Skin of body (tissue), 2 donors: Measurements from ENCODE around the gene SLAMF9. TPM values are rescaled to one million over a fixed set of nuclear protein-coding genes. Genes with fewer than 3 reads are reported as not detected.
"Not testable (repeated sequence)": the region's sequence is repeated elsewhere in the genome, so short reads cannot be mapped to it uniquely, and the experiment has no call there.

Experiments
- DNase-seq: peaks from one replicate; lab custom pipeline; 2025; lab: John Stamatoyannopoulos, UW
- total RNA-seq: library from RNA; depleted of rRNA; stranded (reverse); fragments of >200 nt; gene quantifications from one replicate; pipeline ENCODE4 v1.2.3, GENCODE V29; 2014

The SLAMF9 gene
- total RNA-seq, 1 donor from 2014 or later: not detected

GRCh38 chr1:159921700-159922504, 32.1 kb downstream of the SLAMF9 start:
- no peak for DNase-seq

DNA sequence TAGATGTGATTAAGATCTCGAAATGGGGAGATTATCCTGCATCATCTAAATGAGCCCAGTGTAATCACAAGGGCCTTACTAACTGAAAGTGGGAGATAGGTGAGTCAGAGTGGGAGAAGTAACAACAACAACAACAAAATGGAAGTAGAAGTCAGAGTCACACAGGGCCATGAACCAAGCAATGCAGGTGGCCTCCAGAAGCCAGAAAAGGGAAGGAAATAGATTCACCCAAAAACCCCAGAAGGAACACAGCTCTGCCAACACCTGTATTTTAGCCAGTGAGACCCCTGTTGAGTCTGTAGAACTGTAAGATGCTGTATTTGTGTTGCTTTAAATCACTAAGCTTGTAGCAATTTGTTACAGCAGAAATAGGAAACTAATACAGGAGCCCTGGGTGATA, 32.8 kb downstream of the SLAMF9 start:
- DNase-seq: no peak

DNA sequence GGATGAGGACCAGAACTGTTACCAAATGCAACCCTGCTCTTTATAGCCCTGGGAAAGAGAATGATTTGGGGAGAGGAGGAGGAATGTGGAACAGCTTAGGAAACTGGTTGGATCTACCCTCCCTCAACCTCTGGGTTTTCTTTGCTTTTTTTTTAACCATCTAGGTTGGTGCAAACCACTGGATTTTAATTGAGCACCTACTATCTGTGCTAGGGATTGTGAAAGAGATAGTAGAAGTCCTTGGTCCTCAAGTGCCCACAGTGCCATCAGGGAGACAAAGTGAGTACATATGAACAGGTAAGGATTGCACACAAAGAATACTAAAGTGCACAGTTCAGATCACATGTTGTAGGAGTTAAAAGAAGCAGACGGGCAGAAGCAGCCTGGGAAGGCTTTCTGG, 33.4 kb downstream of the SLAMF9 start:
- no peak for DNase-seq

DNA sequence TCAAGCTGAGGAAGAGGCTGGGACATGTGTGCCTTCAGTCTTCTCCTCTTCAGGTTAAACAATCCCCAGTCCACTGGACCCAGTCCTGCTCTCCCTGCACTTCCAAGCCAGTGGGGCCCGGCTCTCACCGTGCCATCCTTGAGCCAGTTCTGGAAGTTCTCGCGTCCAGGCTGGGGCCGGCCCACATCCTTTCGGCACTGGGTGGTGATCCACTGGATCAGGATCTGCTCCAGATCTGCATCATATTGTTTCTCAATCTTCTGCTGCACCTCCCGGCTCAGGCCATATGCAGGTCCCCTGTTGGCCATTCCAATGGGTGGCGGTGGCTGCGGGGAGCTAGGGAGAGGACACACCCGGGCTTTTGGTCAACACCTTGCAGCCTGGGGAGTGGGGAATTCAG, 33.8 kb downstream of the SLAMF9 start:
- no peak for DNase-seq

- no peak for DNase-seq
Measured at GRCh38 chr1:159919236-159919865, 34.7 kb downstream of the SLAMF9 start.

DNA sequence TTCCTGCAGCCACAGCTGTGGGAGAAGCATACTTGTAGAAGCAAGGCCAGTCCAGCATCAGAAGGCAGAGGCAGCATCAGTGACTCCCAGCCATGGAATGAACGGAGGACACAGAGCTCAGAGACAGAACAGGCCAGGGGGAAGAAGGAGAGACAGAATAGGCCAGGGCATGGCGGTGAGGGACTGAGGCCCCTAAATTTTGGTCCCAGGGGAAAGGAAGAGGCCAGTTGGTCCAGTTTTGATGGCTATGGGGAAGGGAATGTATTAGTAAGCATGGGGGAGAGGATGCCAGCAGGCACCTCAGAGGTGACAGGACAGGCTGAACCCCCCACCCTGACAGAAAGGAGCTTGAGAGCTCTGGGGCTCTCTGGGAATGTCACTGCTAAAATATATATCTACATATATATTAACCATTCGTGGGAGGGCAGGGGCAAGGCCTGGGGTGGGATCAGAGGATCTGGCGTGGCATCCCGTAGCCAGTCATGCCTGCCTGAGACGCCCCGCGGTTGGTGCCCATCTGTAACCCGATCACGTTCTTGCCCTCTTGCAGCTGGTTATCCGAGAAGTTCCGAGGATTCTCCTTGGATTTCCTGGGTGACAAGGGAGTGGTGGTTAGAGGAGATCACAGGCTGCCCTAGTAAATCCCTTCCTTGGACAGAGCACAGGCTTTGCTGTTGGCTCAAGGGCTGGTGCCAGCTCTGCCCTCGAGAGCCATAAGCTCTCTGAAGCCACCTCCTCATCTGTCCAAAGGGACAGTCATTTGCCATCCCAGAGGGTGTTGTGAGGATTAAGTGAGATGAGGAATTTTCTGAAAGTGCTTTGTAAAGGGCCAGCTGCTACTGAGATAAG, 35.5 kb downstream of the SLAMF9 start:
- DNase-seq: no peak

- DNase-seq: no peak
Measured at GRCh38 chr1:159917533-159918351, 36.3 kb downstream of the SLAMF9 start.

DNA sequence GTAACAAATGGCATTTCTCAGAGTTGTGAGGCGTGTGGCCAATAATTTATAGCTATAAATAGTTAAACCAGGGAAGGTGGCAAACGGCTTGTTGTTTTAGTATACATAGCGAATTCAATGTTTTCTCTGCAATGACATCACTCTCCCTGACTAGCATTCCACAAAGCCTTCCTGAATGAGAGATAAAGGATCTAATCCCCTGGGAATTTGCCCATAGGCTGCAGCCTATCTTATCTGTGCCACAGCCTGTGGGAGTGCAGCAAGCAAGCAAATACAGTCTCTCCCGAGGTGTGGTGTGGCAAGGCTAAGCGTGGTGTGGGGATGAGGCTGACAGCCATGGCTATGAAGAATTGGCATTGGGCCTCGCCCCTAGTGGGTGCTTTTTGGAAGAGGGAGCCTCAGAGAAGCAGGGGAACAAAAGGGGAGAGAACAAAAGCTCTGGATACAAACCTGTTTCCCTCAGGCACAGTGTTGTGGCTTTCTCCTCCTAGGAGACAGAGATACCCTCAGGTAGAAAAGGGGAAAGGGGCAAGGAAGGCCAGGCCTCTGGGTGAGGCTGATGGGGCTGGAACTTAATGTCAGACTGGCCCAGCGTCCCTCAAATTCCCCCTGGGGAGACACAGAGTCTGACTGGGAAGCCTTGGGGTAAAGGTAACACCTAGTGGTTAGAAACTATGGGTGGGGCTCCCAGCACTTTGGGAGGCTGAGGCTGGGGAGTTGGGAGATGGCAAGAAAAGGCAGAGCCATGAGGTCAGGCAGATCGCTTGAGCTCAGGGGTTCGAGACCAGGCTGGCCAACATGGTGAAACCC, 37.6 kb downstream of the SLAMF9 start:
- DNase-seq: no peak

DNA sequence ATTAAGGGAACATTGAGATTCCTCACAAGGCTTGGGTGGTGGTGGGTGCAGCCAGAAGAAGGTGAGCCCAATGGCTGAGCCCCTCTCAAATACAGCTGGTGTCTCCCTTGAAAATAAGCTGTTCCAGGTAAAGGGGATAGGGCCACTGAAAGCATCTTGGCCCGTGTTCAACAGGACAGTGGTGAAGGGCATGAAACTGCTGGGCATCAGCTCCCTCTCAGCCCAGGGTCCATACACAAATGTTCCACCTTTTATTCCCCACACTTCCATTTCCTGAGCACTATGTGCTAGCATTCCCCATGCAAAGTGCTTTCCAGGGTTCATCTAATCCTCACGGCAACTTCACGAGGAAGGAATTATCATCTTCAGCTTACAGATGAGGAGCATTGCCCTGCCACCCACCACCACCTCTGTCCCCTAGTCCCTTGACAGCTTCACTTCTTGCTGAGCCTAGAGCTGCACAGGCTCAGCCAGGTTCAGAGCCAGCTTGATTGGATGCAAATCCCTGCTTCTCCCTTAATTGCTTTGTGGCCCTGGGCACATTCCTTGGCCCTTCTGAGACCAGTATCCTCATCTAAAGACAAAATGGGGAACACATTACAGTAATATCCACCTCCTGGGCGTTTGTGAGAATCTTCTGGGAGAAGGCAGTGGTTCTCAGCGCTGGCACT, 38.3 kb downstream of the SLAMF9 start:
- DNase-seq: no peak

DNA sequence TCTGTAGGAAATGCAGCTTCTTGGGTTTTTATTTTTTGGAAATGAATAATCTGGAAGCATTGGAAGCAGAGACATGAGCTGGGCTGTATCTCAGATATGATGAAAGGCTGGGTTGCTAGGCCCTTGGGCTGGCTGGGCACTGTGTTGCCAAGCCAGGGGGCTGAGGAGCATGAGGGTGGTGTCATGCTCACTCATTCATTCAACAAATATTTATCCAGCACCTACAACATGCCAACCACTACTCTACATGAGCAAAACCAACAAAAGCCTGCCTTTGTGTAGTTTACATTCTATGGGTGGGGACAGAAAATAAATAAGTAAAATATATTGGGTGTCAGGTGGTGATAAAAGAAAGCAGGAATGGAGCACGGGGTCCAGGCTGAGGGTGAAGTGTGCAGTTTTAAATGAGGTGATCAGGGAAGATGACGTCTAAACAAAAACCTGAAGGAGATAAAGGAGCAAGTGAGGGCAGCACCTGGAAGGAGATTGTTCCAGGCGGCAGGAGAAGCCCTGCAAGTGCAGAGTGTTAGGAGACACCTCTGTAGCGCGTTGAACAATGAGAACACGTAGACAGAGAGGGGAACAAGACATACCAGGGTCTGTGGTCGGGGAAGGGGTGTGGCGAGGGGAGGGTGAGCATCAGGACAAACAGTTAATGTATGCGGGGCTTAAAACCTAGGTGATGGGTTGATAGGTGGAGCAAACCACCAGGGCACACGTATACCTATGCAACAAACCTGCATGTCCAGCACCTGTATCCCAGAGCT, 39.6 kb downstream of the SLAMF9 start:
- DNase-seq: no peak

- DNase-seq: no peak
Measured at GRCh38 chr1:159913451-159914192, 40.4 kb downstream of the SLAMF9 start.

DNA sequence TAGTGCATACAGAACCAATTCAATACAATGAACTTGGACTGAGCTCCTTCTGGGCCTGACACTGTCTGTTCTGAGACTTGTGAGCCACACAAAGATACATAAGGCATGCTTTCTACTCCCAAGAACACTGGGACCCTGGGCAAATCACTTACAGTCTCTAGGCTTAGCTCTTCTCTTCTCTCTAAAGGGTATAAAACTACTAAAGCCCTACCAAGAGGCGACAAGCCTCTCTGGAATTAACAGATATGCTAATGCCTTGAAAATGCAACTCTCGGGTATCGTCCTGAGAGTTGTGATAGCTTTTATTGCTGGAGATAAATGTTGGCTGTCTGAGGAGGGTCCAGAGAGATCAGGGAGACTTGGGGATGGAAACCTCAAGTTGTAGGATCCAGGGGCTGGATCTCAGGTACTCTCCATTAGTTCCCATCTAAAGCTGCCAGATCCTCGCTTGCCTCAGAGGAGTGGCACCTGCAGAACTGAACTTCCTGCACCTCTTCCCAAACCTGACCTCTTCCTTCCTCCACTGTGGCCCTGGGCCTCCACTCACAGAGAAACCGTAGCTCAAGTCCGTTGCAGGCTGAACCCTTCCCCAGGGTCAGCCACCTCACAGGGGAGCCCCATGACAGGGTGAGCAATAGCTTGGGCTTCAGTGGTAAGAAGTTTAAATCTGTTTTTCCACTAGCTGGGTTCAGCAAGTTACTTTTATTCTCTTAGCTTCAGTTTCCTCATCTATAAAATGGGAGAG, 42.5 kb downstream of the SLAMF9 start:
- DNase-seq: no peak

GRCh38 chr1:159908031-159908940, 45.8 kb downstream of the SLAMF9 start:
- DNase-seq: no peak

GRCh38 chr1:159906960-159907359, 47.1 kb downstream of the SLAMF9 start:
- no peak for DNase-seq

DNA sequence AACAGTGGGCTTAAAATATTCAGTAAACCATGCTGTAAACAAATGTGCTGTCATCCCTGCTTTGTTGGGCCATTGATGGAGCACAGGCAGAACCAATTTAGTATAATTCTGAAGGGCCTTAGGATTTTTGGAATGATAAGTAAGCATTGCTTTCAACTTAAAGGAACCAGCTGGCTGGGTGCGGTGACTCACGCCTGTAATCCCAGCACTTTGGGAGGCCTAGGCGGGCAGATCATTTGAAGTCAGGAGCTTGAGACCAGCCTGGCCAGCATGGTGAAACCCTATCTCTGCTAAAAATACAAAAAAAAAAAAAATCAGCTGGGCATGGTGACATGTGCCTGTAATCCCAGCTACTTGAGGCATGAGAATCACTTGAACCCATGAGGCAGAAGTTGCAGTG, 50.0 kb downstream of the SLAMF9 start:
- not testable (repeated sequence) for DNase-seq

- DNase-seq: no peak
Measured at GRCh38 chr1:159902541-159902940, 51.5 kb downstream of the SLAMF9 start.
